SK-N-SH (cell line): ENCODE measurements around the gene MRPL40.

Experiments
- CTCF ChIP-seq: fragments of 200-600 bp; sonication (generic); IDR thresholded peaks from 2 replicates; pipeline ENCODE4 v1.6.1; 2017; ENCODE audit warnings: antibody characterized with exemption, mild to moderate bottlenecking, moderate library complexity
- EZH2phosphoT487 ChIP-seq: fragments of 200-600 bp; sonication (generic); IDR thresholded peaks from 2 replicates; pipeline ENCODE4 v1.6.1; 2017; ENCODE audit warnings: low read depth, mixed run types, mild to moderate bottlenecking, antibody characterized with exemption, moderate library complexity, borderline replicate concordance
- FOXM1 ChIP-seq: IDR thresholded peaks from 2 replicates; pipeline ENCODE4 v1.4.0; 2012; ENCODE audit warnings: low read depth, mild to moderate bottlenecking
- GATA2 ChIP-seq: sonication (generic); formaldehyde crosslinking; IDR thresholded peaks from 2 replicates; pipeline ENCODE4 v1.5.0; 2020; ENCODE audit warnings: mild to moderate bottlenecking, missing genetic modification reagents
- JUND ChIP-seq: IDR thresholded peaks from 2 replicates; pipeline ENCODE4 v1.4.0; 2012
- MAX ChIP-seq: IDR thresholded peaks from 2 replicates; pipeline ENCODE4 v1.4.0; 2012; ENCODE audit warnings: low read depth
- MXI1 ChIP-seq: IDR thresholded peaks from 2 replicates; pipeline ENCODE4 v1.6.1; 2012; ENCODE audit warnings: mild to moderate bottlenecking, low read depth, low read length, improper control_type of control experiment
- PBX3 ChIP-seq: IDR thresholded peaks from 2 replicates; pipeline ENCODE4; 2012
- POLR2AphosphoS5 ChIP-seq: IDR thresholded peaks from 2 replicates; pipeline ENCODE4 v1.6.1; 2012; ENCODE audit warnings: low read depth, low read length
- RCOR1 ChIP-seq: fragments of 150-350 bp; IDR thresholded peaks from 2 replicates; pipeline ENCODE4 v1.6.1; 2017; ENCODE audit warnings: antibody characterized with exemption, low read length
- REST ChIP-seq: IDR thresholded peaks from 2 replicates; pipeline ENCODE4 v1.6.1; 2012; ENCODE audit warnings: mild to moderate bottlenecking, low read depth, low read length, moderate library complexity
- RFX5 ChIP-seq: IDR thresholded peaks from 2 replicates; pipeline ENCODE4 v1.6.1; 2012; ENCODE audit warnings: mild to moderate bottlenecking, improper control_type of control experiment, low read length
- USF1 ChIP-seq: IDR thresholded peaks from 2 replicates; pipeline ENCODE4 v1.4.0; 2012; ENCODE audit warnings: low read depth, borderline replicate concordance
- USF2 ChIP-seq: fragments of 150-350 bp; IDR thresholded peaks from 2 replicates; pipeline ENCODE4 v1.6.1; 2017; ENCODE audit warnings: antibody characterized with exemption, low read length, low read depth, borderline replicate concordance

- TF ChIP-seq EZH2phosphoT487 (no peak), RFX5 (no peak), CTCF (no peak), POLR2AphosphoS5 (no peak), GATA2 (CRISPR knock-in tag) (no peak), USF2 (no peak), JUND (no peak), PBX3 (no peak), USF1 (no peak), FOXM1 (no peak), MAX (no peak), REST (no peak), RCOR1 (no peak), MXI1 (no peak)
Measured at GRCh38 chr22:19410941-19411689, 21.2 kb upstream of the MRPL40 start.
